ENCODE measurements around the gene HOXB6.

DNA sequence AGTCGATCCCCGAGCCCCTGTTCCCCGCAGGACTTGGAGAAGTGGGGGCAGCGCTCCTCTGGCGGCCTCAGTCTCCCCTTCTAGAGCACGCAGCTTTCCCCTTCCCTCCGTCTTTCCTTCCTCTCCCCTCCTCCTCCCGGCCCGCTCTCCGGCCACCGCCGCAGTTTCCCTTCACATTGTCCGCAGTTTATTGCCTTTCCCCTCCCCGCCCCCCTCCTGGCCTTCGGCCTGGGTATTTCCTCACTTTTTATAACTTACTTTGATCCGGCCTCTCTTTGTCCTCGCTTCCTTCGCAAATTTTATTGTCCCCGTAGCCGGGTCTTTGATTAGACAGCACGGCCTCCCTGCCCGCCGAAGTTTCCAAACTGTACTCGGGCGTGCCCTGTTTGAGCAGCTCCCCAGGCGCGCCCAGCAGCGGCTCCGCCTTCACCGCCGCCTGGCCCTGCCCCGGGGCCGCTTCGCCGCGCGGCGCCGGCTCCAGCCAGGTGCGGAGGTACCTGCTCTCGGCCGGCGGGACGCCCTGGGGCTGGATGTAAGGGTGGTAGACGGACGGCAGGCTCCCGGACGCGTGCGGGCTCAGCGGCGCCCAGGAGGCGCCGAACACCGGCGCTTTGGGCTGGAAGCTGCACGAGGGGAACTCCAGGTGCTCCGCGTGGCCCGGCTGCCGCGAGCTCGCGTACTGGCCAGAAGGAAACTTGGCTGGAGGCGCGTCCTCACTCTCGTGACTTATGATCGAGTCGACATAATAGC is 20.9 kb upstream of the HOXB6 start:
- TF ChIP-seq, protein P1, sequence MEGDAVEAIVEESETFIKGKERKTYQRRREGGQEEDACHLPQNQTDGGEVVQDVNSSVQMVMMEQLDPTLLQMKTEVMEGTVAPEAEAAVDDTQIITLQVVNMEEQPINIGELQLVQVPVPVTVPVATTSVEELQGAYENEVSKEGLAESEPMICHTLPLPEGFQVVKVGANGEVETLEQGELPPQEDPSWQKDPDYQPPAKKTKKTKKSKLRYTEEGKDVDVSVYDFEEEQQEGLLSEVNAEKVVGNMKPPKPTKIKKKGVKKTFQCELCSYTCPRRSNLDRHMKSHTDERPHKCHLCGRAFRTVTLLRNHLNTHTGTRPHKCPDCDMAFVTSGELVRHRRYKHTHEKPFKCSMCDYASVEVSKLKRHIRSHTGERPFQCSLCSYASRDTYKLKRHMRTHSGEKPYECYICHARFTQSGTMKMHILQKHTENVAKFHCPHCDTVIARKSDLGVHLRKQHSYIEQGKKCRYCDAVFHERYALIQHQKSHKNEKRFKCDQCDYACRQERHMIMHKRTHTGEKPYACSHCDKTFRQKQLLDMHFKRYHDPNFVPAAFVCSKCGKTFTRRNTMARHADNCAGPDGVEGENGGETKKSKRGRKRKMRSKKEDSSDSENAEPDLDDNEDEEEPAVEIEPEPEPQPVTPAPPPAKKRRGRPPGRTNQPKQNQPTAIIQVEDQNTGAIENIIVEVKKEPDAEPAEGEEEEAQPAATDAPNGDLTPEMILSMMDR (conservative IDR thresholded peaks at IDR 0.05; ENCODE audit: low read length) = no peak
- TF ChIP-seq EZH2phosphoT487 (IDR thresholded peaks at IDR 0.05; ENCODE audit: borderline replicate concordance) = no peak

Data from Loucy (cell line).